Measurements from ENCODE around the gene ATG7.

The ATG7 gene

DNA sequence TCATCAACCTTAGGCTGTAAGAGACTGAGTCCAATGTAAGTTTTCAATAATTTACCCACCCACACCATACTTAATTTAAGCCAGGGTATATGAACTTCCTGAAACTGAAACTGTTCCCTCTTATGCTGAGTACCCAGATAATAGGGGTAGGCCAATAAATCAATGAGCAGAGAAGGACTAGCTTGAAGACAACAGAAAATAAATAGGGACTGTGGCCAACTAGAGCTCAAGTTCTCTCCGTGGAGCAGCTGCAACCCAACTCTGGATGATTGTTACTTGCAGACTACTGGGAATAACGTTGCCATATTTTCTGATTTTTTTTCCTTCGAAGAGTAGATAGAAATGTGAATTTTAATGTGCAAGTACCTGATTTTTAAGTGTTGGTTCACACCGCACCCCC lies 128.0 kb downstream of the ATG7 start:
- H3K27ac ChIP-seq (replicated peaks) = no peak overlapping the region
- no peak overlapping the region for H3K4me3 ChIP-seq (replicated peaks; ENCODE audit: insufficient read depth, low read length)
- DNase-seq (ENCODE audit: low read depth in 1 of 2, low spot score in 1 of 2) = no peak
- TF ChIP-seq GABPA (IDR thresholded peaks at IDR 0.05; ENCODE audit: low read depth) (no peak), POLR2AphosphoS5 (IDR thresholded peaks at IDR 0.05; ENCODE audit: low read depth) (no peak), SPI1 (IDR thresholded peaks at IDR 0.05; ENCODE audit: borderline replicate concordance, low read depth) (no peak)
- TF ChIP-seq, protein P1, sequence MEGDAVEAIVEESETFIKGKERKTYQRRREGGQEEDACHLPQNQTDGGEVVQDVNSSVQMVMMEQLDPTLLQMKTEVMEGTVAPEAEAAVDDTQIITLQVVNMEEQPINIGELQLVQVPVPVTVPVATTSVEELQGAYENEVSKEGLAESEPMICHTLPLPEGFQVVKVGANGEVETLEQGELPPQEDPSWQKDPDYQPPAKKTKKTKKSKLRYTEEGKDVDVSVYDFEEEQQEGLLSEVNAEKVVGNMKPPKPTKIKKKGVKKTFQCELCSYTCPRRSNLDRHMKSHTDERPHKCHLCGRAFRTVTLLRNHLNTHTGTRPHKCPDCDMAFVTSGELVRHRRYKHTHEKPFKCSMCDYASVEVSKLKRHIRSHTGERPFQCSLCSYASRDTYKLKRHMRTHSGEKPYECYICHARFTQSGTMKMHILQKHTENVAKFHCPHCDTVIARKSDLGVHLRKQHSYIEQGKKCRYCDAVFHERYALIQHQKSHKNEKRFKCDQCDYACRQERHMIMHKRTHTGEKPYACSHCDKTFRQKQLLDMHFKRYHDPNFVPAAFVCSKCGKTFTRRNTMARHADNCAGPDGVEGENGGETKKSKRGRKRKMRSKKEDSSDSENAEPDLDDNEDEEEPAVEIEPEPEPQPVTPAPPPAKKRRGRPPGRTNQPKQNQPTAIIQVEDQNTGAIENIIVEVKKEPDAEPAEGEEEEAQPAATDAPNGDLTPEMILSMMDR (IDR thresholded peaks at IDR 0.05; ENCODE audit: insufficient read depth, low read length) = no peak
- TF ChIP-seq, protein P2, sequence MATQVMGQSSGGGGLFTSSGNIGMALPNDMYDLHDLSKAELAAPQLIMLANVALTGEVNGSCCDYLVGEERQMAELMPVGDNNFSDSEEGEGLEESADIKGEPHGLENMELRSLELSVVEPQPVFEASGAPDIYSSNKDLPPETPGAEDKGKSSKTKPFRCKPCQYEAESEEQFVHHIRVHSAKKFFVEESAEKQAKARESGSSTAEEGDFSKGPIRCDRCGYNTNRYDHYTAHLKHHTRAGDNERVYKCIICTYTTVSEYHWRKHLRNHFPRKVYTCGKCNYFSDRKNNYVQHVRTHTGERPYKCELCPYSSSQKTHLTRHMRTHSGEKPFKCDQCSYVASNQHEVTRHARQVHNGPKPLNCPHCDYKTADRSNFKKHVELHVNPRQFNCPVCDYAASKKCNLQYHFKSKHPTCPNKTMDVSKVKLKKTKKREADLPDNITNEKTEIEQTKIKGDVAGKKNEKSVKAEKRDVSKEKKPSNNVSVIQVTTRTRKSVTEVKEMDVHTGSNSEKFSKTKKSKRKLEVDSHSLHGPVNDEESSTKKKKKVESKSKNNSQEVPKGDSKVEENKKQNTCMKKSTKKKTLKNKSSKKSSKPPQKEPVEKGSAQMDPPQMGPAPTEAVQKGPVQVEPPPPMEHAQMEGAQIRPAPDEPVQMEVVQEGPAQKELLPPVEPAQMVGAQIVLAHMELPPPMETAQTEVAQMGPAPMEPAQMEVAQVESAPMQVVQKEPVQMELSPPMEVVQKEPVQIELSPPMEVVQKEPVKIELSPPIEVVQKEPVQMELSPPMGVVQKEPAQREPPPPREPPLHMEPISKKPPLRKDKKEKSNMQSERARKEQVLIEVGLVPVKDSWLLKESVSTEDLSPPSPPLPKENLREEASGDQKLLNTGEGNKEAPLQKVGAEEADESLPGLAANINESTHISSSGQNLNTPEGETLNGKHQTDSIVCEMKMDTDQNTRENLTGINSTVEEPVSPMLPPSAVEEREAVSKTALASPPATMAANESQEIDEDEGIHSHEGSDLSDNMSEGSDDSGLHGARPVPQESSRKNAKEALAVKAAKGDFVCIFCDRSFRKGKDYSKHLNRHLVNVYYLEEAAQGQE (IDR thresholded peaks at IDR 0.05; ENCODE audit: insufficient replicate concordance, low read depth) = no peak
- H3K27me3 ChIP-seq (ENCODE audit: insufficient read depth, poor library complexity, severe bottlenecking) = no peaks in the 10 kb centered on the region

DNA sequence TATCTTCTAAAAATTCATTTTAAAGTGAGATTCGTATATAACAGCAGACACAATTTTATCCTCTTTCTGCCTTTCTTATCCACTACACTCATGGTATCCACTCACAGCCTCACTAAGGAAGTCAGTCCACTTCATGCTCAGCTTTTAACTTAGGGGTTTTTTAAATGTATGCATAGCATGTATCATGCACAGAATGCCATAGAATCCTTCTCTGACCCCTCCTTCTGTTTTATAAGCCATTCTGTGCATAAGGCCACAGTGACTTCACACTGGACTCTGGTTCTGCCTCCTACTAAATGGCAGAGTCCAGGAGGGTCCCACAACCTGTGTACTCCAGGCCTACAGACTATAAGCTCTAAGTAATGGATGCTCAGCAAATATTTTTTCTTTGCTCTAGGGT lies 129.2 kb downstream of the ATG7 start:
- no peaks in the 10 kb centered on the region for H3K27me3 ChIP-seq (ENCODE audit: insufficient read depth, poor library complexity, severe bottlenecking)
- TF ChIP-seq POLR2AphosphoS5 (IDR thresholded peaks at IDR 0.05; ENCODE audit: low read depth) (no peak), SPI1 (IDR thresholded peaks at IDR 0.05; ENCODE audit: borderline replicate concordance, low read depth) (no peak), GABPA (IDR thresholded peaks at IDR 0.05; ENCODE audit: low read depth) (no peak)
- TF ChIP-seq, protein P2 (IDR thresholded peaks at IDR 0.05; ENCODE audit: insufficient replicate concordance, low read depth) = no peak
- TF ChIP-seq, protein P1 (IDR thresholded peaks at IDR 0.05; ENCODE audit: insufficient read depth, low read length) = no peak

DNA sequence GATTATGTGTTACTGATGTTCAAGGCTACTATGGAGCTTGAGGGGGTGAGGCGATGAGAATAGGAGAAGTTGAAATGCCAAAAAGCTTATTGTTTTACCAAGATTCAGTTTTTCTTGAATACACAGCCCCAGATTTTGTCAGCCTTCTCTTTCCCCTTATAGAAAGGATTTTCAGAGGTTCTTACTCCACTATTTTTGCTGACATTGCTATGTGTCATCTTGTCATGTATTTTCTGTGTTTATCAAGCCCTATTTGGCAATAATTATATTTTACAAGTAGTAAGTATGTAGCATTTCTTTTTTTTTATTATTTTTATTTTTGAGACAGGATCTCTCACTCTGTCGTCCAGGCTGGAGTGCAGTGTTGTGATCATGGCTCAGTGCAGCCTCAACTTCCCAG lies 133.1 kb downstream of the ATG7 start:
- no peak for DNase-seq (ENCODE audit: low read depth in 1 of 2, low spot score in 1 of 2)
- Histone ChIP-seq H3K4me3 (replicated peaks; ENCODE audit: insufficient read depth, low read length) (no peak overlapping the region), H3K27ac (replicated peaks) (no peak overlapping the region), H3K27me3 (ENCODE audit: insufficient read depth, poor library complexity, severe bottlenecking) (no peaks in the 10 kb centered on the region)
- TF ChIP-seq, protein P1 (IDR thresholded peaks at IDR 0.05; ENCODE audit: insufficient read depth, low read length) = no peak
- TF ChIP-seq GABPA (IDR thresholded peaks at IDR 0.05; ENCODE audit: low read depth) (no peak), SPI1 (IDR thresholded peaks at IDR 0.05; ENCODE audit: borderline replicate concordance, low read depth) (no peak), POLR2AphosphoS5 (IDR thresholded peaks at IDR 0.05; ENCODE audit: low read depth) (no peak)
- TF ChIP-seq, protein P2 (IDR thresholded peaks at IDR 0.05; ENCODE audit: insufficient replicate concordance, low read depth) = no peak

More for the DNA sequence above, 129.2 kb downstream of the ATG7 start:
- Histone ChIP-seq H3K27ac (replicated peaks) (no peak overlapping the region), H3K4me3 (replicated peaks; ENCODE audit: insufficient read depth, low read length) (no peak overlapping the region)
- no peak for DNase-seq (ENCODE audit: low read depth in 1 of 2, low spot score in 1 of 2)

Measured in HL-60 (cell line).